NCI-H774 (cell line): ENCODE results near the gene NEK11.
"Not testable (repeated sequence)": the region's sequence is repeated elsewhere in the genome, so short reads cannot be mapped to it uniquely, and the experiment has no call there.

Experiments
- DNase-seq: peaks from one replicate; lab custom pipeline; 2025; lab: John Stamatoyannopoulos, UW

NEK11 gene

DNA sequence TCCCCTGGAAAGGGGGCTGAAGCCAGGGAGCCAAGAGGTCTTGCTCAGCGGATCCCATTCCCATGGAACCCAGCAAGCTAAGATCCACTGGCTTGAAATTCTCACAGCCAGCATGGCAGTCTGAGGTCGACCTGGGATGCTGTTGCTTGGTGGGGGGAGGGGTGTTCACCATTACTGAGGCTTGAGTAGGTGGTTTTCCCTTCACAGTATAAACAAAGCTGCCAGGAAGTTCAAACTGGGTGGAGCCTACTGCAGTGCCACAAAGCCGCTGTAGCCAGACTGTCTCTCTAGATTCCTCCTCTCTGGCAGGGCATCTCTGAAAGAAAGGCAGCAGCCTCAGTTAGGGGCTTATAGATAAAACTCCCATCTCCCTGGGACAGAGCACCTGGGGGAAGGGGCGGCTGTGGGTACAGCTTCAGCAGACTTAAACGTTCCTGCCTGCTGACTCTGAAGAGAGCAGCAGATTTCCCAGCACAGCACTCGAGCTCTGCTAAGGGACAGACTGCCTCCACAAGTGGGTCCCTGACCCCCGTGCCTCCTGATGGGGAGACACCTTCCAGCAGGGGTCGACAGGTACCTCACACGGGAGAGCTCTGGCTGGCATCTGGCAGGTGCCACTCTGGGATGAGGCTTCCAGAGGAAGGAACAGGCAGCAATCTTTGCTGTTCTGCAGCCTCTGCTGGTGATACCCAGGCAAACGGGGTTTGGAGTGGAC is 15.8 kb downstream of the NEK11 start:
- DNase-seq = not testable (repeated sequence)

DNA sequence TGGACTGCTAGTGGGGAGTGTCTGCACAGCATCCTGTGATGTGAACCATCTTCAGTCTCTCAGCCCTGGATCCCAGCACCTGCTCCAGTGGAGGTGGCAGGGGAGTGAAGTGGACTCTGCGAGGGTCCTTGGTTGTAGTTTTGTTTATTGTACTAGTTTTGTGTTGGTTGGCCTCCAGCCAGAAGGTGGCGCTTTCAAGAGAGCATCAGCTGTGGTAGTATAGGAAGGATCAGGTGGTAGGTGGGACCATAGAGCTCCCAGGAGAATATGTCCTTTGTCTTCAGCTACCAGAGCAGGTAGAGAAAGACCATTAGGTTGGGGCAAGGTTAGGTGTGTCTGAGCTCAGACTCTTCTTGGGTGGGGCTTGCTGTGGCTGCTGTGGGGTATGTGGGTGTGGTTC is 20.9 kb downstream of the NEK11 start:
- DNase-seq = no peak

DNA sequence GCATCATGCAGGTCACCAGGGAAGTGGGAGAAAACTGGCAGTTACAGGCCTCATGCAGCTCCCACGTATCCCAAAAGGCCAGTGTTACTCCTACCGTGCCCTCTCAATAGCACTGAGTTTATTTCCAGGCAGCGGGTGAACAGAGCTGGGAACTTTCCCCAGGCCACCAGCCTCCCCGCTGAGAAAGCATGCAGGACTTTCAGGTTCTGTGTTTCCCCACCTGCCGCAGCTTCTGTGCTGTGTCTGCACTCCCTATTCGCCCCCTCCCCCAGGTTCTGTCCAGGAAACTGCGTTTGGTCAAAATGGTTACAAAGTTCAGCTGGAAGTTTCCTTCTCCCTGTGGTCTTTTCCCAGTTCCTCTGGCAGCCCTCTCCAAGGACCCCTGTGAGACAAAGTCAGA is 21.4 kb downstream of the NEK11 start:
- no peak for DNase-seq

DNA sequence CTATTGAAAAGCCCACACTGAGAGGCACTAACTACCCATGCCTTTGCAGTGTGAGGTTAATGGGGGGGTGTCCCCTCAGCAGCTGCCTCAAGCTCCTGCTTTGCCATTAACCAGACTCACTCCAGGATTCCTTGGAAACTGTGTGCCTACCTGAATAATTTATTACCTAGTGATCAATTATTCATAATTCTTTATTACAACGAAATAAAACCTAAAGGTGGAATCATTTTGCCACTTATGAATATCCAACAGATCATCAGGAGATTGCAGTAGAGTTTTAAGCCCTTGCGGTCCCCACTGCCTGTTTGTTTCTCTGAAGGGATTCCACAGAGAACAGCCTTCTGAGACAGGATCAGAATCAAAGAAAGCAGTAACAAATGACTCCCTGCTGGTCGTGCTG is 23.3 kb downstream of the NEK11 start:
- DNase-seq = no peak

DNA sequence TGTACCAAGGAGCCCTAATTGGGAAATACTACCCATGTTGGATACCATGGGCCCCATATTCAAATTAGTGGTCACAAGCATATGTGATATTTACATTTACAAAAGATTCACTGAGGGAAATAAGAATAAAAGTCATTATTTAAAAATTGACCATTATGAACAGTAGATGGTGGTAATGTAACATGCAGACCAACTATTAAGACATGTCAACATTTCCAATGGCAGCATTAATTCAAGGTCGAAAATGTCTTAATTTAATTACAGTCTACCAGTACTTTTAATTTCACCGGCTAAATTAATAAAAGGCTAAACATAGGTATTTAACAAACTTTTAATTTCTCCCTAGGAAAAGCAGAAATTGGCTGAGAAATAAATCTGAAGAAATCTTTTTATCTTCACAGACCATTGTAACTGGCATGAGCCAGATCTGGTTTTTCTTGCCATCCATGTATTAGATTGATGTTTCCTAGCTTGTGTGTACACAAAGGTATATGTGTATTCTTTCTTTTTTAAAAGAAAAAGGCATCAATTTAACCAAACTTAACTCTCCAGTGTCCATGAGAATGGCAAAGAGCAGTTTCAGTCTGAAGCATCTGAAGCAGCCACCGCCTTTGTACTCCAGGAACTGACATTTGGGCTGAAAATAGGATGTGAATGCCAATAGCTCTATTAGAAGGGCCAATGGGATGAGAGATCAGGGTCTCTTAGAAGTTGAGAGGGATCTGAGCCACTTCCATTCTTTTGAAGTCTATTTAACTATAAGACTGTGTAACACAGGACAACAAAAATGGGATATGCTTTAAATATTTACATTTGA is 26.6 kb downstream of the NEK11 start:
- no peak for DNase-seq

DNA sequence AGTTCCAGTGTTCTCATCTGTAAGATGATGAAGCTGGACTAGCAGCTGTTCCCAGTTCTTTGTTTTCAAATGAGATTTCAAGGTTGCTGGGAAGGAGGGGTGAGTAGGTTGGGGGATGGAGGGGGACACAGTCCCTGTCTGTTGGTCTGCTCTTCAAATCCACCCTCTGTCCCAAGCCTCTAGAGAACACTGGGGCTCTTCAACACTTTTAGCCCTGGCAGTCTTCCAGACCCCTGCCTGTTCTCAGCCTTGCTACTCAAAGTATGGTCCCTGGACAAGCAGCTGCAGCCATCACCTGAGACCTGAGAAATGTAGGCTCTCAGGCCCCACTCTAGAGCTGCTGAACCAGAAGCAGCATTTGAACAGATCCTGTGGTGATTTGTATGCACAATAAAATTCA is 41.3 kb downstream of the NEK11 start:
- no peak for DNase-seq

DNA sequence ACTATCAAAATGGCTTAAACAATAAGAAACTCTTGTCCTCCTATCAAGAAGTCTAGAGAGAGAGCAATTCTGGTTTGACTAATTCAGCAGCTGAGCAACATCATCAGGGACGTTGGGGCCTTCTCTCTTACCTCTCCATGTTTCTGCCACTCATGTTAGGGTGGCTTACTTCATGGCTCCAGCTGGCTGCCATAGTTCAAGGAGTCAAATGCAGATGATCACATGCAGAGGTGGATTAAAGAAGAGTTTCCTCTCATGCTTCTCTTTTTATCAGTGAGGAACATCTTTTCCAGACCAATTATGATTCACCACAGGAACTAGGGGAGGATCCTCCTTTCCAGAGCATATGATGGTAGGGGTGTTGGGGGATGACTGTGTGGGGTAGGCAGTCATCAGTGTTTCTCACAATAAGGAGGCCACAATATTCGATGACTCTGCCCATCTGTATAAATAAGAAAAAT is 45.5 kb downstream of the NEK11 start:
- no peak for DNase-seq

DNA sequence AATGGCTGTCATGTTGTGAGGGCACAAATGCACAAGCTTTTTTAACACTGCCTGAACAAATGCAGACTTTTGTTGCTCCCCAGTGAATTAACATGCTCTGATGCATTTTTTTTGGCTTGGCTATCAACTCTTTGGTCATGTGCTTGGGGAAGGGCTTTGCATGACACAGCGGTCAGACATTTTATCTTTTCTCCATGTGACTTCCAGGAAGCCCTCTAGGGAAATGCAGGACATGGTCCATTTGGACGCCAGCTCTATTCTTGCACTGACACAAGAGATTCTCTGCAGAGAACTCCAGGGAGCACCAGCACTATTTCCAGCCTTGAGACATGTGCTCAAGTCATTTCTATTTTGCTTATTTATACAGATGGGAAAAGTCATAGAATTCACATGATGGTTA is 46.2 kb downstream of the NEK11 start:
- DNase-seq = no peak

DNA sequence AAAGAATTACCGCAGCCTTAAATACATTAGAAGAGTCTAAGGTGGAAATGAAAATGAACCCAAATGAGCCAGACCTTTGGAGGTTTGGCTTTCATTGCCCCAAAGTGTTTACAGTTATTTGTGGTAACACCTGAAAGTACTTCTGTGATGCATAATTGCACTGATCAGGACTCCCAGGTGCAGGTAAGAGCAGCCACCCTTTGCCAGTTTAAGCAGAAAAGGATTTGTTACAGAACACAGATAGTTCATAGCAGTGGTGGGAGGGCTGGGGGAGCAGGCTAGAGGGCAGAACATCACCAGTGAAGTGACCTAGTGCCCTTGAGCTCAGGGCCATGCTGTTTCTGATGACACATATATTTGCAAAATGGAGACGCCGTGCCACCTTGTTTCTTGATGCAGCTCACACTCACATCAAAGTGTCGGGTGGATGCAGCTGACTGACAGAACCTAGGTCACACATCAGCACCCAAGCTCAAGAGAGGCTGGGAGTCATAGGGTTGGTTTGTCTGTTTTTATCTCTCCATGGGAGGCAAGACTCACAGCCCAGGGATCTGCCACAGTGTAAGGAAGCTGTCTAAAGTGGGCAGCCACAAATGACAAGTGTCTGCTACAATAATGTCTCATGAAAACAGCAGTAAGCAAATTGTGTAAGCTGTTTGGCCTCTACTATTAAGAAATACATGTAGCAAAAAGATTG is 49.1 kb downstream of the NEK11 start:
- no peak for DNase-seq

DNA sequence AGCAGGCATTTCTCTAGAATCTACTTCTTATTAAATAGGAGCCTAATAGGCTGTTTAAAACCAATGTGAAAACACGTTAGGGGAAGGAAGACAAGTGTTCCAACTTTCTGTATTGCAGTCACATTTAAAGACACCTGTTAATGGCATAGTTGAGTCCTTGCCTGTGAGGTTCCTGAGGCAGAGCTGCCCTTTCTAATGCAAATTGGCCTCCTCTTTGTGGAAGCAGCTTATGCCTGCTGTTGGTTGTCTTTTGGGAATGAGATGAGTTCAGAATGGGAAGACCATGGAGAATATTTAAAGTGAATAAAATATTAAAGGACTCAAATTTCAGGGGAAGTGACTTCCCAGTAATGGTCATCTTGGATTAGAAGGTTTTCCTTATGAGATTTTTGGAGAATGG is 51.2 kb downstream of the NEK11 start:
- DNase-seq = no peak

DNA sequence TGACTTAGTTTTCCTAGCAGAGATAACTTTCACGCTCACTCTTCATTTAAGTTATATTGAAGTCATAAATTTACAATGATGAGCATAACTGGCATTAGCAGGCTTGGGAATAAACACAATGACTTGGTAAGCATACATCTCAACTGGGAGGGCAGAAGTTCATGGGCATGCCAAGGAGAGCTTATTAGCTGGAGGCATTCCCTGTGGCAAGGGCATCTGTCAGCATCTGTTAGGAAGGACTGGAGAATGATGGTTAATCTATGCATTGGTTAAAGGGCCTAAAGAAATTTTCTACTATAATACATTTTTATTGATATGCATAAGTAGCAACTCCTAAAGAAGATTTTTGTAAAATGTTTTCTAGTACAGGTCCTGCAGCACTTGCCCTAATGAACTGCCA is 52.4 kb downstream of the NEK11 start:
- no peak for DNase-seq

DNA sequence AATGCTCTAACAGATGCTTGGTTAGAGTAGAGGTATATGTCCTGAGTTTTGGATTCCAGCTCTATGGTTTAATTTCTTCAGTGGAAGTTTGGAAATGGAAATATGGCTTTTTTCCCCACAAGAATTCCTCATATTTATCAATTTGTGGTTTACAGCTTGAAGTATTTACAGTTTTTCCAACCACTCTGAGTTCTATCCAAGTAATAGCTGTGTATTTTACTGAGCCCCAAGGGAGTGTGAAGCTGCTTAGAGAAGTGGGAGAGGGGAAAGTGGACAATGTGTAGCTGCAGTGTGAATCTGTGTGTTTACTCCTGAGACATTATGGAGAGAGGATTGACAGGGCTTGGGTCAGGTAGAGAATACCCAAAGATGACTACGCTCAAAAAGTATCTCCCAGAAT is 54.5 kb downstream of the NEK11 start:
- no peak for DNase-seq

DNA sequence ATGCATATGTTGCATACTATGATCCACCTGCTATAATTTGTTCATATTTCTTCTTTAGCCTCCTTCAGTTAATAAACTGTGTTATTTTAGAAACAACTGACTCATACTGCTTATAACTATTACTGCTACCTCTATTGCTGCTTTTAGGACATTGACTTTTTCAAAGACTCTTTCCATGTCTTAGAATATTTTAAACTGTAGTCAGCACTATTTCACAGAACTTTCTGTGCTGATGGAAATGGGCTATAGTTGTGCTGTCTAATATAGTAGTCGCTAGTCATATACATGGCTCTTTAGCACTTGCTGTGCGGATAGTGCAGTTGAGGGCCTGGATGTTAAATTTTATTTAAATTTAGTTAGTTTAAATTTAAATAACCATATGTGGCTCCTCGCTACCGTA is 55.6 kb downstream of the NEK11 start:
- DNase-seq = no peak

DNA sequence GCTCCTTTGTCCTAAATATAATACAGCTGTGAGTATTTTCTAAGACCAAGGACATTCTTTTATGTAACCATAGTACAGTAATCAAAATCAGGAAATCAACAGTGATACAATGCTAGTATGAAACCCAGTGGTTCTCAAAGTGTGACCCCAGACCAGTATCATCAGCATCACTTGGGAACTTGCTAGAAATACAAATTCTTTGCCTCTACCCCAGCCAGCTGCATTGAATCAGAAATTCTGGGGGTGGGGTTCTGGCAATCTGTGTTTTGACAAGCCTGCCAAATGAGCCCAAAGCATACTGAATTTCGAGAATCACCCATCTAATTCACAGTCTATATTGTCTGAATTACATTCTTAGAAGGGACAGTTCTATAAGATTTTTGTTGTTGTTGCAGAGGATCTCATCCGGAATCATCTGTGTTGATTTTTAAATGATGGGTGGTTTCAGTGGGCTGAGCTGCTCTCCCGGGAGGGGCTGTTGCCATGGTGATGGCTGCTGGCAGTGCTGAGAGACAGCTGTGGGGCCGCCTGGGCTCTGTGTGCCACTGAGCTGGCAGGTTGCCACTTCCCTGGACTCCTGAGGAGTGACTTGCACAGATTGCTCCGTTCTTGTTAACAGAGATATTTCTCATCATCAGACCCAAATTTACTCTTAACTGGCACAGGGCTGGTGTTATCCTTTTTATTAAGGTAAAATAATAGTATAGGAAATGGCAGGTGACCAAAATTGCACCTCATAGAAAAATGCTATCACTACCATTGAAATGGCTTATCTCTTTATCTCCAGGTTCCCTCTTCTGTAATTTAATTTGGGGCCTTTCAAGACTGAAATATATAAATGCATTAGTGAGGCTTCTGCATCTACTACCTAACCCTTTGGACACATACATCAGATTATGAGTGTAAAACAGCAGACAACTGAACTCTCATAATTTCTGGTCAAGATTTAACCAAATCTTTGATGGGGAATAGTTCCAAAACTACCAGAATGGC is 56.5 kb downstream of the NEK11 start:
- DNase-seq = peak; percentile 37

DNA sequence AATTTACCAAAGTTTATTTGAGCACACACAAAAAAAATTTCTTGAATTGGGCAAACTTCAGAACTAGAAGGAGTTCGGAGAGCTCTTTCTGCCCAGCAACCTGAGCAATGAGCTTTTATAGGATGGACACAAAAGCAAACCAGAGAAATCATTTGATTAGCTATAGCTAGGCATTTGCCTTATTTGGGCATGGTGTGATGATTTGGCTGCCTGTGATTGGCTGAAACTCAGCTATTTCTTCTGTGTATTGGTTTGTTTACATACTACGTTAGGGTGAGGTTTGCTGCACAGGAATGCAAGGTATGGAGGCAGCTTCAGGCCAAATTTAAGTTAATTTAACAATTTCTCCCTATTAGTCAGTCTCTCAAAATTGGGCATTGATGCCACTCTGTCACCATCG is 65.1 kb downstream of the NEK11 start:
- DNase-seq = no peak

DNA sequence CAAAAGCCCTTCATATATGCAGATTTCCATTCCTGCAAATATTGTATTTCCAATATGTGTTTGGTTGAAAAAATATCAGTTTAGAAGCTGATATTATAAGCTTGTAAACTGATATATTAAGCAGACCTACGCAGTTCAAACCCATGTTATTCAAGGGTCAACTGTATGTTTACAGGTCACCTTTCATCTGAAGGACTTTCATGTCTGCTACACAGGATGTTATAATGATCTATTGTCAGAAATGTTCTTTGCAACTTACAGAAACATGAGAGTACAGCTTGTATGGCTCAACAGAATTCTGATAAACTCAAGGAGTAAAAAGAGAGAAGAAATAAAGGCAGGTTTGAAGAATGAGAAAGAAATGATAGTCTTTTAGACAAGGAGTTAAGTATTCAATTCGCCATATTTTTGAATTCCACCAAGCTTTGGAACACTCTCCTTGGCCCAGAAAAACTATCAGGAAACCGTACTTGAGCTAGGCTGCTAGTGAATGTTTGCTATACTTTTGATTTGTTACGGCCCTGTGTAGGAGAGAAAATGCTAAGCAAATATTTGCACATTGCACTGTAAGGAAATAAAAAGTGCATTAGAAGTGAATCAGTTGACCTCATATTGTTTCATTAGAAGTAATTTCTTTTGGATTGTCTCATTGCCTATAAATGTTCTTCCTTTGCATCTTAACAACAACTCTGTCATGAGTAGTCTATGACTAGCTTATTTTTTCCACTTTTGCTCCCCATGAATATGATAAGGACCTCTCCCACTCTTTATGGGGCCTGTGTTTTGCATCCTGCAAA is 81.2 kb downstream of the NEK11 start:
- DNase-seq = peak; percentile 1

DNA sequence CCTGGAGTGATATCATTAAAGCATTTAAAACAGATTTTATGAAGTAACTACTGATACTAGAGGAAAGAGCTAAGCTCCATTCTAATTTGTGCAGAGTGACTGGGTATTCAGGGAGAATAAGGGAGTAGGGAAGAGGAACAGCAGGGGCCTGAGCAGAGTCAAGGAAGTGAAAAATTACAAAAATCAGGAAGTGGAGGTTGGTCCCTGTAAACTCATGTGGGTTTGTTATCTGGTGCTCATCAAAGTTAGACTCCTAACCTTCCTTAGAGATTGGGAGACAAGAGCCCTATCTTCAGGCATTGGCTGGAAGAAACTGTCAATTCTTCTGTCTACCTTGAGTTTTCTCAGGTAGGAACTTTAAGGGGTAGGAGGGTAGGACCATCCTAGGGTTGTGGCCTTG is 82.5 kb downstream of the NEK11 start:
- no peak for DNase-seq

DNA sequence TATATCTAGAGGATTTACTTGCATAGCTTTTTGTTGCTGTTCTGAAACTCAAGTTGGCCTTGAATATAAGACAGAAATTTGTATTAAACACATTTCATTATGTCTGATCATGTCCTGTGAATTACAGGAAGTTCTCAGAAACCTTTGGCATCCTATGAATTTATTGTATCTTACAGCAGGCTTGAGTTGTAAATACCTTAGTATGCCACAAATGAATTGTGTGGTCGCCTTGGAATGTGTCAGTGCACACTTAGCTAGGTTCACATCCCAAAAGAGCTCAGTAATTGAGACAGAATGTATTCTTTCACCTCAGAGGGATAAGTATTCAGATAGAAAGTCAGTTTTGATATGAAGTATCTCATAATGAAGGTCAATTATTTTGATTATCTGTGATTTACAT is 83.4 kb downstream of the NEK11 start:
- DNase-seq = no peak

DNA sequence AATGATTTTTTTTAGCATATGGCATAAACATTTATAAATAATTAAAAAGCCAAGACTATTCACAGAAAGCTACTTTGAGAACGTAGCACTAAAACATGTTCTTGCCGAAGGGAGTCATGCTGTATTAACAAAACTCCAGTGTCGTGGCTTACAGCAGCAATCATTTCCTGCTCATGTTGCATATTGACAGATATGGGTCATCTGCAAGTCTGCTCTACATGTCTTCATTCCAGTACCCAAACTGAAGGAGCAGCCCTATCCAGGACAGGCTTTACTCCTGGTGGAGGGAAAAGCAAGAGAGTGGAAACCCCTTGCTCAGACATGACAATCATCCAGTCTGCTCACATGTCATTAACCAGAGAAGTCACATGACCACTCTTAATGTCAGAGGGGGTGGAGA is 87.6 kb downstream of the NEK11 start:
- DNase-seq = no peak

DNA sequence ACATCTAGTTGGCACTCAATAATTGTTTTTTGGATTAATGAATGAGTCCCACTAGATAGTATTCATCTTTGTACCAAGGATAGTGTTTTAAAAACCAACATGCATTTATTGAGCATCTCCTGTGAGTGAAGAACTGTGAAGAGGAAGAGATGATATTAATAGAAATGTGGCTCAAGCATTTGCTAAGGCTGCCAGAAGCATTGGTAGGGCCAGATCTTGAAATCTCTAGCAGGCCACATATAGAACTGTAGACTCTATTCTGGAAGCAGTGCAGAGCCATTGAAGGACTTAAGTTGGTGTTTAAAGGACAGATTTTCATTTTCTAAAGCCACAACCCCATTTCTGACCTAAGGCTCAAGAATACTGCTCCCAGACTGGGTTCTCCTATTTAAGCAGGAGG is 99.0 kb downstream of the NEK11 start:
- no peak for DNase-seq

DNA sequence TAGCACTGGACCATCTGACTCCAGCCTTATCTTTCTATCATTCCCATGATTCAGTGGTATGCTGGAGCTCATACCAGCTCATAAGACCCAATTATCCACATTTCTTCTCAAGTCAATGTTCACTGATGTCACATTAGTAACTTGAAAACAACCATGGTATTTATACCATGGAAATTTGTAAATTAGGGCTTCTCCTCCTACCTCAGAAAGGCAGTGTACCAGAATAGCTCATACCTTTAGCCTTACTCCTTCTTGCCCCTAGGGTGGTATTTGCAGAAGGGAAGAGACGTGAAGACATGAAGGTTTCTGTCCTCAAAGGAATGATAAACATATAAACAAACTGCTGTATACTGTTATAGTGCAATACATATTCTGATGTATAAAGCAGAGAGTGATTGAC is 114.2 kb downstream of the NEK11 start:
- DNase-seq = no peak
